Choroid plexus epithelial cell (primary cell): ENCODE data around the gene EEF1AKMT2.

Source experiments
- DNase-seq: peaks from one replicate; pipeline ENCODE4 v3.0.0-alpha.2; 2010; ENCODE audit warnings: low read depth
- H3K4me3 ChIP-seq: 2 replicates; pipeline ENCODE4 v1.5.1; 2011; ENCODE audit warnings: low read depth, mild to moderate bottlenecking, control low read depth, low read length, moderate library complexity
- TF ChIP-seq, protein P1 (sequence below): conservative IDR thresholded peaks from 2 replicates; pipeline ENCODE4 v1.5.1; 2011; ENCODE audit warnings: low read depth, mild to moderate bottlenecking, control low read depth, inconsistent platforms, low read length, moderate library complexity

EEF1AKMT2 gene

DNA sequence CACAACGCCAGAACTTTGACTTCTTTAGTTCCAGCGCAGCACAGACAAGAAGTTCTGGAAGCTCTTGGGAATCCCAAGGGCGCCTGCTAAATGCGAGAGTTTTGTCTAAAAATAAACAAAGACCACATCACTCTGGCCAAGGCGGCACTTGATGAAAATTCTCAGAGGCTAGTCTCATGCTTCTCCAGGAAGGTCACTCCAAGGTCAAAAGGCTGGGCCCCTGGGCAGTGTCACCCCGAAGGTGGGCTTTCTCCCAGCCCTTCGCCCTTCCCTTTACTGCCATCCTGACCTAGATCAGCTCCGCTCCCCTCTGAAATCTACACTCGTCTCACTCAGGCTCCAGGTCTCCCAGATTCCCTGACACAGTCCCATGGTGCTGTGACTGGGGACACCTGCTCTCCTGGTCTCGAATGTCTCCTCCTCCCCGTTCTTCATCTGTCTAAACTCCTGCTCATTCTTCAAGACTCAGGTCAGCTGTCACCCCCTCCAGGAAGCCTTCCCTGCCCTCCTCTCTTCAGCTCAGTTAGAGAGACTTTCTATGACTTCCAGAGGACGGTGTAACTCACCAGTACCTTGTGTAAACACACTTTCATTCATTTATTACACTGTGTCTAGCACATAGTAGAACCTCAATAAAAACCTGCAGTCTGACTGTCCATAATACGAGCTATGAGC lies 58.0 kb downstream of the EEF1AKMT2 start:
- no peak overlapping the region for H3K4me3 ChIP-seq
- DNase-seq, result peak; percentile 33
- TF ChIP-seq, protein P1, sequence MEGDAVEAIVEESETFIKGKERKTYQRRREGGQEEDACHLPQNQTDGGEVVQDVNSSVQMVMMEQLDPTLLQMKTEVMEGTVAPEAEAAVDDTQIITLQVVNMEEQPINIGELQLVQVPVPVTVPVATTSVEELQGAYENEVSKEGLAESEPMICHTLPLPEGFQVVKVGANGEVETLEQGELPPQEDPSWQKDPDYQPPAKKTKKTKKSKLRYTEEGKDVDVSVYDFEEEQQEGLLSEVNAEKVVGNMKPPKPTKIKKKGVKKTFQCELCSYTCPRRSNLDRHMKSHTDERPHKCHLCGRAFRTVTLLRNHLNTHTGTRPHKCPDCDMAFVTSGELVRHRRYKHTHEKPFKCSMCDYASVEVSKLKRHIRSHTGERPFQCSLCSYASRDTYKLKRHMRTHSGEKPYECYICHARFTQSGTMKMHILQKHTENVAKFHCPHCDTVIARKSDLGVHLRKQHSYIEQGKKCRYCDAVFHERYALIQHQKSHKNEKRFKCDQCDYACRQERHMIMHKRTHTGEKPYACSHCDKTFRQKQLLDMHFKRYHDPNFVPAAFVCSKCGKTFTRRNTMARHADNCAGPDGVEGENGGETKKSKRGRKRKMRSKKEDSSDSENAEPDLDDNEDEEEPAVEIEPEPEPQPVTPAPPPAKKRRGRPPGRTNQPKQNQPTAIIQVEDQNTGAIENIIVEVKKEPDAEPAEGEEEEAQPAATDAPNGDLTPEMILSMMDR, result no peak

DNA sequence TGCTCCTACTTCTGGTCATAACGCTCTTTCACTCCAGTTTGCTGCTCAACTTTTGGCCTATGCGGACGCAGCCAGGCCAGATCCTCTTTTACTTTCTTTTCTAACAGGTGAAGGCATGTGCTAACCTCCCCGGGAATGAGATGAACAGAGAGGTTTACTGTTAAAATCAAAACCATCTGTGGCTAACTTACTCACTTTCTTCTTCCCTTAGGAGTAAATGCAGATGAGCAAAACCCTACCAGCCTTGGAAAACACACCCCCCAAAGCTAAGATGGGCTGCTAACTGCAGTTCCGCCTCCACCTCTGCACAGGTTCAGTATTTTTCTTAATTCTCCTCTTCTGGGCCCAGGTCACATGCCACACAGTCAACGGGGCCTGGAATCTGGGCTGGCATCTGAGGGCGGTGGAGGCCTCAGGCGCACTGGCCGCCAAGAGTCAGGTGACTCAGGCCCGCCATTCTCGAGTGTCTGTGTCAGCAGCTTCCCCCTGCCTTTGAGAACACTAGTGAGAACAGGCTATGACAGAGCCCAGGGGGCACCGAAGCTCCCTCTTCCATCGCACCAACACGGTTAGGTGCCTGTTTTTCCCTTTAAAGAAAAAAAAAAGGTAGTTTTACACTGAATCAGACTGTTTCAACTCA lies 58.6 kb downstream of the EEF1AKMT2 start:
- H3K4me3 ChIP-seq, result no peak overlapping the region
- peak; percentile 47 for DNase-seq
- TF ChIP-seq, protein P1, result no peak

- no peak for DNase-seq
- H3K4me3 ChIP-seq, result no peak overlapping the region
These were observed 60.1 kb downstream of the EEF1AKMT2 start for GRCh38 chr10:124731551-124731950.

GRCh38 chr10:124730790-124731189 lies 60.9 kb downstream of the EEF1AKMT2 start:
- no peak overlapping the region for H3K4me3 ChIP-seq
- no peak for DNase-seq
- TF ChIP-seq, protein P1, result no peak

More at GRCh38 chr10:124731551-124731950, 60.1 kb downstream of the EEF1AKMT2 start:
- TF ChIP-seq, protein P1, result no peak

GRCh38 chr10:124728830-124729661 lies 62.6 kb downstream of the EEF1AKMT2 start:
- no peak for DNase-seq
- TF ChIP-seq, protein P1, result no peak
- no peak overlapping the region for H3K4me3 ChIP-seq

DNA sequence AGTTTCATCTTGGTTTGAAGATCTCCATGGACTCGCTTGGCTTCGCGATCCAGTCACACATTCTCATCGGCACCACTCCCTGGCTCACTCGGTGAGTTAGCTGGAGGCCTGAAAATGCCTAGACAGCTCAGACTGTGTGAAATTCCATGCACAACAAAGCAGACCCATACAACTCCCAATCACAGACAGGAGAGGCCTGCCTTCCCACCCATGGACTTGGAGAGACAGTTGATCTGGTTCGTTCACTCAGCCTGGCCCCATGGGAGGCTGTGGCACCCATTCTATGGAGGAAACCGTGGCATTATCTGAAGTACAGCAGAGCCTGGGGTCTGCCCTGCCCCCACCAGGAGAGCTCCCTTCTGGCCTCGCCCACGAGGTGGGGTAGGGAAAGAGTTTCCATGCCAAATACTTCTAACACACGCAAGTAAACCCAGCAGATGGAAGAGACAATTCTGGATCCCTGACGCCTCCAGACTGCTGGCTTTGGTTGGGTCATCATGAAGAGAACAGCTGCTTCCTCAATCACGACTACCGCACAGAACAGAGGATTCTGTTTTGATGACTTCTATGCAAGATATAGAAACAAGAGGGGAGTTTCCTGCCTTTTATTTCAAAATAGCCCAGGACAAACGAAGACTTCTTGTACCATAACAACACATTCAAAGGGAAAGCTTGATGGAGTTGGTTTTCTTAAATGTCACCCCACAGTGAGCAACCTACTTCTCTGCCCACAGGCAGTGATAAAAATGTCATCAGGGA lies 63.4 kb downstream of the EEF1AKMT2 start:
- TF ChIP-seq, protein P1, result no peak
- no peak overlapping the region for H3K4me3 ChIP-seq
- DNase-seq, result peak; percentile 71
